ENCODE data around the gene TMEM185B. TPM values are rescaled to one million over a fixed set of nuclear protein-coding genes. Genes with fewer than 3 reads are reported as not detected.

TMEM185B gene
- 22.7 TPM for total RNA-seq
- long read RNA-seq, transcript TMEM185B-201 (1 exons, 2,131 nt): major isoform, 44 of 44 reads
- long read RNA-seq, partial matches to known transcripts: 0 of 44 reads
- long read RNA-seq, other reads (novel, unspliced or antisense): 0 of 44 reads

DNA sequence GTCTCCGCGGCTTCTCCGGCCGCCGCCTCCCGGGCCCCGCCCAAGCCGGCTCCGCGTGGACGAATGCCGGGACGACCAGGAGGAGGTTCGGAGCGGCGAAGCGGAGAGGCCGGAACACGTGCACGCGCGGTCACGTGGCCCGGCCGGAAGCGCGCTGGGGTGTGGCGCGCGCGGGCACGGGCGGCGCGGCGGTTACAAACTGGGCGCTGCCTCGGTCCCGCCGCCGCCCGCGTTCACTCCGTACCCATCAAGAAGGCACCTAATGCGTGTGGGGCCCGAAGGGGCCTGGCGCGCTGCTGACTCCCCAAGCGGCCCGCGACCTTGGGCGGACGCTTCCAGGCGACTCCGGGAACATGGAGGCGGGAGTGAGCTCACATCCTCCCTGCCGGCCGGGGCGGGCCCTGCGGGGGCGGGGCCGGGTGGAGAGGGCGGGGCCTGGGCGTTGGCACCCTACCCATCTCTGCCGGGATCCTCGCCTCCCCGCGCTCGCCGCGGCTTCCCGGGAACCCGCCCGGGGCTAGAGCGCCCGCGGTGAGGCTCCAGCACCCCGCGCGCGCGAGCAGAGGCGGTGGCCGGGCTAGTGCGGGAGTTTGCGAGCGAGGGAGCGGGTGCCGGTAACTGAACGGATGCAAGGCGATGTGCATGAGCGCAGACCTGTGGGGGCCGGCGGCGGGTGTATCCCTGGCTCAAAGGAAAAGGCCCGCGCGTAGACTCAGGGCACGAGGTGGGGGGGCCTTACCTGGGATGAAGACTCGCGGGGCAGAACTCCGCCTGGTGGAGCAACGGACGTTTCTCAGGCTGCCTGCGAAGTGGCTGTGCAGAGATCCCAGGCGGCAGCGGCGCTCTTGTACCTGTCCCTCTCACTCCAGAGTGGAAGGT lies at the start of gene TMEM185B:
TMEM185B (minus strand) TSS at position 367 of the 879 bp plus-strand sequence. CDS start 424 bp downstream, outside the sequence.
- peak; percentile 98 for DNase-seq (ENCODE audit: low spot score)
- intact Hi-C loops (cut with DNase I): loop anchor here (1.0 to 5.0 kb wide), 2 partner anchors 29 to 89 kb away; partner anchors contain the start of gene RALB

DNA sequence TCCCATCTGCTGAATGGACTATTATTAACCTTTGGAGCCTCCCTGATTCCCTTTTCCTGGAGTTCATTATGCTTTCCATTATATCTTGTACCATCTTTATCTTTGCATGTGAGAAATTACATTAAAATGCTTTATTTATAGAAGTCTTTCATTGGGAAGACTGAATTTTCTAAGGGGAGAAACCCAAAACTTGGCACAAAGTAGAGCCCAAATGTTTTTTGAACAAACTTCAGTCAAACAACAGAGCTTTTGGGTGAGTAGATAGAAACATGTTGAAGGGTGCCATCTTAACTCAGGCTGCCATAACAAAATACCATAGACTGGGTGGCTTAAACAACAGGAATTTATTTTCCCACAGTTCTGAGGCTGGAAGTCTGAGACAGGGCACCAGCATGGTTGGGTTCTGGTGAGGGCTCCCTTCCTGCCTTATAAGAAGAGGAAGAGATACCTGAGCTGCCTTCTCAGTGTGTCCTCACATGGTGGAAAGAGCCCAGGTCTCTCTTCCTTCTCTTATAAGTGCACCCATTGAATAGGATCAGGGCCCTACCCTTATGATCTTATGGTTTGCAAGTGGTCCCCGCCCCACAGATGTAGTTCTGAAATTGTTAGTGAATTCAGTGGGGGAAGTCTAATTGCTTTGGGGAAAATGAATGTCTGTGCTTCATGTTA lies 48.6 kb upstream of the TMEM185B start:
- no peak for DNase-seq (ENCODE audit: low spot score)
- intact Hi-C loops (cut with DNase I): no loop called here

DNA sequence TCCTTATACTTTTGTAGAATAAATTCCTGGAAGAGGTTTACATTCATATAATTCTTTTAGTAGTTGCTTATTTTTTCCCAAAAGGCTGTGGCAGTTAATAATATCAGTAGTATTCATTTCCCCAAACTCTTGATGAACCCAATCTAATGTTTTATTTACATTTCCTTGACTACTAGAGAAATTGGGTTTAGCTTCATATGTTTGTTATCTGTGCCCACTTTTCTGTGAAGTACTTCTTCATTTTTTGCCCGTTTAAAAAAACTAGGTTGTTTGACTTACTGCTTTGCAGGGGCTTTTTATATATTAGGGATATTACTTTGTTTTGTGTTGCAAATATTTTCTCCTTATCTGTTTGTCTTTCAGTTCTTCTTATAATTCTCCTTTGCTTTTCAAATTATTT lies 46.6 kb upstream of the TMEM185B start:
- no peak for DNase-seq (ENCODE audit: low spot score)
- intact Hi-C loops (cut with DNase I): no loop called here

- intact Hi-C loops (cut with DNase I): no loop called here
- no peak for DNase-seq (ENCODE audit: low spot score)
These were observed 46.0 kb upstream of the TMEM185B start for GRCh38 chr2:120269076-120269744.

DNA sequence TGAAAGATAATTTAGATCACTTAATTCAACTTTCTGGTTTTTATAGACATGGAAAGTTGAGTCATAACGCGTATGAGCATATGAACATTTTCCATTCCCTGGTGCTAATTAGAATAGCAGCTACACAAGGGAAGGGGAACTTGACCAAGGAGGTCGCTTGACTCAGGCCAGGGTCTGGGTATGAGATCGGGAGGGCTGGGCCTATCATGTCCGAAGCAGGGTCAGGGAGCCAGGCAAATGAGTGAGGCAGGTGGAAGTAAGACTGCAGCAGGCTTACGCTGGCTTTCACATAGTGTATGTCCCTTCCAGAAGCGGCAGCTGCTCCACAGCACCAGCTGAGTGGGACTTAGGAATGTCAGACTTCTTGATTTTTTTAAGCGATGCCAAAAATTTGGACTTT lies 44.1 kb upstream of the TMEM185B start:
- intact Hi-C loops (cut with DNase I): no loop called here
- DNase-seq (ENCODE audit: low spot score): no peak

GRCh38 chr2:120265006-120265405 lies 41.8 kb upstream of the TMEM185B start:
- intact Hi-C loops (cut with DNase I): no loop called here
- peak; percentile 73 for DNase-seq (ENCODE audit: low spot score)

- intact Hi-C loops (cut with DNase I): no loop called here
- DNase-seq (ENCODE audit: low spot score): peak; percentile 17
These were observed 39.7 kb upstream of the TMEM185B start for GRCh38 chr2:120262761-120263428.

DNA sequence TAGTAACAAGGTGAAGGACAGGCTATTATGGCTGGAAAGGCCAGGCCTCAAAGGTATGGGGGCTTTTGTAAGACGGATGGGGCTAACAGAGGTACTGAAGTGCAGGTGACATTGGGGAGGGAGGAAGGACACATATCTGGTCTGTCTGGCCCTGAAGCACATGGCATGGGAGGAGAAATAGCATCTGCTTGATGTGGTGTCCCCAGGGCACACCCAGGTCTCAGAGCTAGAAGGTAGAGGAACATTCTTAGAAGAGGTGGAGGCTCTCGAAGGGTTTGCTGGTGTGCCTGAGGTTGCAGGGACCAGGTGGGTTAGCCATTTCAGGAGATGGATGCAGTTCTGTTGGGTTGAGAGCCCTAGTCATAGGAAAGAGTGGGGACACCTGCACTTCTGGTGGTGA lies 39.0 kb upstream of the TMEM185B start:
- intact Hi-C loops (cut with DNase I): no loop called here
- peak; percentile 44 for DNase-seq (ENCODE audit: low spot score)

GRCh38 chr2:120261387-120262006 lies 38.3 kb upstream of the TMEM185B start:
- peak; percentile 29 for DNase-seq (ENCODE audit: low spot score)
- intact Hi-C loops (cut with DNase I): no loop called here

DNA sequence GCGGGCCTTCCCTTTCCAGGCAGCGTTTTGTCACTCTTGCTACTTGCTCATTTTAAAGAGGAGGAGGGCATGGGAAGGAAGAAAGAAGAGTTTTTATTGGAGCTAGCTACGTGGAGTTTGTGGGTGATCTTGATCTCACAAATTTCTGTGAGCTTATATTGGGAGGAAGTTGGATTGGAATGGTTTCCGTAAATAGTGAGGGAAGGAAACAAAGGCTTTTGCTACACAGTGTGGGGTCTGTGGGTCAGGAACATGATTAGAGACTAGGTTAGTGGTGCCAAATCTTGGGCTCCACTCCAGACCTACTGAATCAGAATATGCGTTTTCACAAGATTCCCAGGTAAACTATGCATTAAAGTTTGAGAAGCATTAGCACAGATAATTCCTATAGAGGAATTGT lies 37.5 kb upstream of the TMEM185B start:
- intact Hi-C loops (cut with DNase I): no loop called here
- DNase-seq (ENCODE audit: low spot score): no peak

GRCh38 chr2:120259939-120260338 lies 36.7 kb upstream of the TMEM185B start:
- peak; percentile 59 for DNase-seq (ENCODE audit: low spot score)
- intact Hi-C loops (cut with DNase I): loop anchor here (10.0 kb wide), 1 partner anchor 55 kb away; no protein-coding TSS in a partner anchor

GRCh38 chr2:120258196-120258595 lies 35.0 kb upstream of the TMEM185B start:
- peak; percentile 41 for DNase-seq (ENCODE audit: low spot score)
- intact Hi-C loops (cut with DNase I): loop anchor here (10.0 kb wide), 1 partner anchor 57 kb away; no protein-coding TSS in a partner anchor

DNA sequence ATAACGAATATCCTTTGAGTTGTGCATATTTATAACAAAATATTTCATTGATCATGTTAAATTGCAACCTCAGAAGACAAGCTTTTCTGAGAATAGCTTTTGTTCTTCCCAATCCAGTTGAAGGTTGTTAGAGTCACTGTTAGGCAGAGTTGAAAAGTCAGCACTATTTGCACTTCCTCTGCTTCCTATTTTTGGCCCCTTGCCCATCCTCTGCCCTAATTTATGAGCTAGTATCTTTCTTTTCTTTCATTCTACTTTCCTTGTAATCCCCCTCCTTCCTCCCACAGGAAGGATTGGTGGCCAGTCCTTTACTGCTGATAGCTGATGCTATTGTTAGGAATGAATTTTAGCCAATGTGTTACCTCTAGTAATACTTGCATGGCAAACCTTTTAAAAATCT lies 34.3 kb upstream of the TMEM185B start:
- DNase-seq (ENCODE audit: low spot score): peak; percentile 26
- intact Hi-C loops (cut with DNase I): loop anchor here (10.0 kb wide), 1 partner anchor 57 kb away; no protein-coding TSS in a partner anchor

- DNase-seq (ENCODE audit: low spot score): no peak
- intact Hi-C loops (cut with DNase I): loop anchor here (10.0 kb wide), 1 partner anchor 58 kb away; no protein-coding TSS in a partner anchor
These were observed 33.4 kb upstream of the TMEM185B start for GRCh38 chr2:120256651-120257000.

GRCh38 chr2:120255986-120256650 lies 32.9 kb upstream of the TMEM185B start:
- peak; percentile 60 for DNase-seq (ENCODE audit: low spot score)
- intact Hi-C loops (cut with DNase I): loop anchor here (10.0 kb wide), 1 partner anchor 59 kb away; no protein-coding TSS in a partner anchor

GRCh38 chr2:120255071-120255470 lies 31.9 kb upstream of the TMEM185B start:
- DNase-seq (ENCODE audit: low spot score): no peak
- intact Hi-C loops (cut with DNase I): loop anchor here (10.0 kb wide), 1 partner anchor 60 kb away; no protein-coding TSS in a partner anchor

GRCh38 chr2:120254178-120254577 lies 31.0 kb upstream of the TMEM185B start:
- intact Hi-C loops (cut with DNase I): loop anchor here (10.0 kb wide), 1 partner anchor 61 kb away; no protein-coding TSS in a partner anchor
- DNase-seq (ENCODE audit: low spot score): no peak

All from cardiac septum (tissue), 1 donor.